GM06990 (cell line): ENCODE measurements around the gene TBCCD1.

Experiments
- DNase-seq: peaks from one replicate; pipeline ENCODE4 v3.0.0-alpha.2; 2011; ENCODE audit not compliant: insufficient read length; ENCODE audit errors: extremely low read depth
- H3K27me3 ChIP-seq: replicated peaks from 2 replicates; pipeline ENCODE4 v1.6.0; 2011; ENCODE audit warnings: low read length; ENCODE audit not compliant: control insufficient read depth, insufficient read depth
- H3K36me3 ChIP-seq: 2 replicates; pipeline ENCODE4 v1.5.1; 2011; ENCODE audit warnings: low read length; ENCODE audit not compliant: control insufficient read depth, insufficient read depth
- H3K4me3 ChIP-seq: replicated peaks from 2 replicates; pipeline ENCODE4 v1.5.1; 2011; ENCODE audit warnings: low read depth, mild to moderate bottlenecking, control low read depth, low read length
- TF ChIP-seq, protein P1 (sequence below): IDR thresholded peaks from 2 replicates; pipeline ENCODE4 v1.5.1; 2011; ENCODE audit warnings: low read length, control low read depth, mild to moderate bottlenecking, inconsistent platforms; ENCODE audit not compliant: insufficient read depth, poor library complexity, severe bottlenecking

Gene TBCCD1

GRCh38 chr3:186529201-186529999 lies 37.7 kb downstream of the TBCCD1 start:
- Histone ChIP-seq H3K27me3 (no peaks in the 10 kb centered on the region), H3K4me3 (no peak overlapping the region), H3K36me3 (no peaks in the 10 kb centered on the region)
- DNase-seq = no peak
- TF ChIP-seq, protein P1, sequence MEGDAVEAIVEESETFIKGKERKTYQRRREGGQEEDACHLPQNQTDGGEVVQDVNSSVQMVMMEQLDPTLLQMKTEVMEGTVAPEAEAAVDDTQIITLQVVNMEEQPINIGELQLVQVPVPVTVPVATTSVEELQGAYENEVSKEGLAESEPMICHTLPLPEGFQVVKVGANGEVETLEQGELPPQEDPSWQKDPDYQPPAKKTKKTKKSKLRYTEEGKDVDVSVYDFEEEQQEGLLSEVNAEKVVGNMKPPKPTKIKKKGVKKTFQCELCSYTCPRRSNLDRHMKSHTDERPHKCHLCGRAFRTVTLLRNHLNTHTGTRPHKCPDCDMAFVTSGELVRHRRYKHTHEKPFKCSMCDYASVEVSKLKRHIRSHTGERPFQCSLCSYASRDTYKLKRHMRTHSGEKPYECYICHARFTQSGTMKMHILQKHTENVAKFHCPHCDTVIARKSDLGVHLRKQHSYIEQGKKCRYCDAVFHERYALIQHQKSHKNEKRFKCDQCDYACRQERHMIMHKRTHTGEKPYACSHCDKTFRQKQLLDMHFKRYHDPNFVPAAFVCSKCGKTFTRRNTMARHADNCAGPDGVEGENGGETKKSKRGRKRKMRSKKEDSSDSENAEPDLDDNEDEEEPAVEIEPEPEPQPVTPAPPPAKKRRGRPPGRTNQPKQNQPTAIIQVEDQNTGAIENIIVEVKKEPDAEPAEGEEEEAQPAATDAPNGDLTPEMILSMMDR = no peak

DNA sequence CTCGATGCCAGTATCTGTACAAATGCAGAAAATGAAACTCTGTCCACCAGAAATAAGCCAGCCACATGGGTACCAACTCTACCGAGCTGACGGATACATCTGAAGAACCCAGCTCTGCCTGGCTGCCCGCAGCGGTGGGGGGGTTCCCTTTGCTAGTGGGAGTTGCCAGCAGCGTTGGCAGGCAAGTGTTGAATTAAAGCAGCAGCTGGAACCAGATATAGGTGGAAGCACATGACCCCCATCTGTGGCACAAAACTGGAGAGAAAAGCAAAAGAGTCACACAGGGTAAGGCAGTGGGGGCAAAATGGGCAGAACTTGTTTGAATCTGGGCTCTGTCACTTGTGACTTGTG lies 40.9 kb downstream of the TBCCD1 start:
- Histone ChIP-seq H3K4me3 (no peak overlapping the region), H3K27me3 (no peaks in the 10 kb centered on the region), H3K36me3 (no peaks in the 10 kb centered on the region)
- peak; percentile 60 for DNase-seq
- TF ChIP-seq, protein P1 = no peak

DNA sequence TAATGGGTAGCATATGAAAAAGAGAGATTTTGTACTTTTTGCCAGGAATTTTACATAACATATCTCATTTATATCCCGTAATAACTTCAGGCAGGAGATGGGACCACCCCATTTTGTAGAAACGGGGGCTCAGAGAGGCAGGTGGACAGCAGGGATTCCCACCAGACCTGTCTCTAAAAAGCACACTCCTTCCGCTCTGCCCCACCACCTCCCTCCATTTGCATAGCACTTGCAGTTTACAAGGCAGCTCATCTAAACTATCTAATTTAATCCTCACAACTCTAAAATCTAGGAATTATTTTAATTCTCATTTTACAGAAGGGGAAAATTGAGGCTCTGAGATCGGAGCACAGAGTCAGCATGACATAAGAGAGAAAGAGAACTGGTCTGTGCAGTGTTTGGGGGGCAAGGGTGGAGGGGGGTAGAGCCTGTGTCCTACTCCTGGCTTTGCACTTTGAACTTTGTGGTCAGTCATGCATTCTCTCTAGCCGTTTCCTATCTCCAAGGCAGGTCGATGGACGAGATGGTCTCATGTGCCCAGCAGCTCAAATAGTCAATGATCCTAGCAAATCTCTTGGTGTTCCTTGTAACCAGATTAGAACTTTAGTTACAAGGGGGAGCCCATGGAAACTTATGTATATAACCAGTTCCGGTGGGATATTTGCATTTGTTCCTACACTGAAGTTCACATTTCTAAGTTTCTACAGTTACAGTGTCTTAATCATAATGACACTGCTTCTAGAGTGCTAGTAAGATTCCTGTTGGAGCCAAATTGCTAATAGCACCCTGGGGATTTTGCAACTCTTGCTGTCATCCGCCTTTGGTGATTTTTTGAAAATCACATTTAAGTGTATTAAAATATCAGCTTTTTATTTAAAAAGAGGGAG lies 41.5 kb downstream of the TBCCD1 start:
- H3K27me3 ChIP-seq = no peaks in the 10 kb centered on the region
- TF ChIP-seq, protein P1 = no peak
- H3K36me3 ChIP-seq = no peaks in the 10 kb centered on the region
- DNase-seq = no peak
- H3K4me3 ChIP-seq = peak overlapping the region; percentile 24; the same call in 1 of the 2 replicates

GRCh38 chr3:186524616-186525015 lies 42.5 kb downstream of the TBCCD1 start:
- Histone ChIP-seq H3K27me3 (no peaks in the 10 kb centered on the region), H3K4me3 (no peak overlapping the region), H3K36me3 (no peaks in the 10 kb centered on the region)
- DNase-seq = no peak
- TF ChIP-seq, protein P1 = no peak

DNA sequence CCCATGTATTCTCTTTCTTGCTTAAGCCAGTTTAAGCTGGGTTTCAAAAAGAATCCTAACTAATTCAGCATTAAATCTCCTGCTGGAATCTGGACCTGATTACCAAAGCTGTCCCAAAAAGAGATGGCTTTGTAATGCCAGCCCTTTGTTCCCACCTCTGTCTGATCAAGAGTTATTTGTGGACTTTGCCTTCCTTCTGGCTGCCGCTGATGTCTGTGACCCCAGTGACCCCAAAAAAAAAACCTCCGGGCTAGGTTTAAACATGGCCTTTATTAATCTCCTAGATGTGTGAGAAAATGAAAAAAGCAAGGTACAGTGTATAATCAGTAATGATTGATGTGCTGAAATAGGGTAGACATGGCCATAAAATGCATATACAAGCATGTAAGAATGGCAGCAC lies 43.7 kb downstream of the TBCCD1 start:
- Histone ChIP-seq H3K4me3 (no peak overlapping the region), H3K27me3 (no peaks in the 10 kb centered on the region), H3K36me3 (no peaks in the 10 kb centered on the region)
- TF ChIP-seq, protein P1 = no peak
- DNase-seq = no peak
